GM12892 (cell line): ENCODE data around the gene ALK.

Source experiments
- POLR2A ChIP-seq: IDR thresholded peaks from 2 replicates; pipeline ENCODE4 v1.6.1; 2011; ENCODE audit warnings: low read depth, low read length, control low read depth
- POLR2AphosphoS5 ChIP-seq: IDR thresholded peaks from 2 replicates; pipeline ENCODE4 v1.6.1; 2011; ENCODE audit warnings: low read depth, low read length, control low read depth

DNA sequence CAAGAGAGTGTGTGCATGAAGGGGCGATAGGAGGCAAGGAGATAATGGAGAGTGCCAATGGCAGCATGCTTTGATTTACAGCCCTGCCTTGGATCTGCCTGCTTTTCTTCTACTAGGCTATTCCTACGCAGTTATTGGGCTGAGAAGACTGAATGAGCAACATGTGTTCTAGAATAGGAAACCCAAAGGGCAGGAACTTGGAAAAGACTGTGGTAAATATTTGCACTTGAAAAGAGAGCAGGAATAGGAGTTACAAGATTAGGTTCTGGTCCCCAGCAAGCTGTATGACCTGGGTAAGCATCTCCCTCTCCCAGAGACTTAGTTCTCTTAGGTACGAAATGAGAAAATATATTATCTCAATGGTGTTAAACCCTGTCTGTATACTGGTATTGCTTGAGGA, 438.5 kb downstream of the ALK start:
- TF ChIP-seq POLR2AphosphoS5 = no peak
- TF ChIP-seq POLR2A = no peak
